Measurements from ENCODE around the gene EMC7. TPM values are rescaled to one million over a fixed set of nuclear protein-coding genes. Genes with fewer than 3 reads are reported as not detected.

Gene EMC7
- total RNA-seq, 4 donors from 2014 or later = 28.8 to 51.3 (median 43.1) TPM

- TF ChIP-seq CTCF (IDR thresholded peaks at IDR 0.05) = no peak
- no peak for TF ChIP-seq POLR2A (IDR thresholded peaks at IDR 0.05)
- 1% methylated on average over 15 to 29 of the region's 70 CpGs for WGBS, 2 donors
- peak overlapping the region; percentile 89 for H3K4me3 ChIP-seq (ENCODE audit: low read depth, poor library complexity, severe bottlenecking)
- DNase-seq (ENCODE audit: low spot score in 2 of 2) = peak; percentile 53 to 93
- intact Hi-C loops (cut with DNase I; ENCODE audit: low total_unique reads) = no loop called here
These were observed 63.4 kb downstream of the EMC7 start for GRCh38 chr15:34038023-34038870.

Other genes starting within 250 kb of the EMC7 start
- not detected for gene CHRM5, start 133.4 kb downstream of the EMC7 start, total RNA-seq
- gene AVEN, start 62.7 kb downstream of the EMC7 start, total RNA-seq = 10 to 100 TPM in 3 of 4 donors, 1 to 10 TPM in 1; 9.7 to 17.0 (median 12.9) TPM
- 1 to 10 TPM; 1.2 to 1.5 (median 1.4) TPM for gene PGBD4, start 221 bp upstream of the EMC7 start, total RNA-seq
- 10 to 100 TPM; 25.7 to 42.8 (median 39.2) TPM for gene KATNBL1, start 108.2 kb upstream of the EMC7 start, total RNA-seq
- gene EMC4, start 123.2 kb upstream of the EMC7 start, total RNA-seq = 100 to 1,000 TPM; 113 to 176 (median 121) TPM
- 10 to 100 TPM; 23.1 to 25.7 (median 23.6) TPM for gene SLC12A6, start 235.9 kb upstream of the EMC7 start, total RNA-seq
- gene NOP10, start 241.3 kb upstream of the EMC7 start, total RNA-seq = 100 to 1,000 TPM; 107 to 129 (median 124) TPM
- gene NUTM1, start 241.5 kb upstream of the EMC7 start, total RNA-seq = not detected

Measured in lower leg skin (tissue), 4 donors.